Measurements from ENCODE around the gene FNDC11. TPM values are rescaled to one million over a fixed set of nuclear protein-coding genes. Genes with fewer than 3 reads are reported as not detected.

Gene FNDC11
- total and polyA plus RNA-seq, 2 donors (not counting 3 experiments of a cell fraction or from before 2014, with no cell fraction given) = 0.71 to 1.9 TPM

- H3K27me3 ChIP-seq (ENCODE audit: control insufficient read depth in 2 of 2, insufficient read depth in 2 of 2, low read length in 2 of 2) = no peaks in the 10 kb centered on the region
- FAIRE-seq (no peak), DNase-seq (ENCODE audit: low read depth, low spot score) (no peak)
- ChIA-PET CTCF (interaction anchor here (1.1 to 1.9 kb wide), 3 partner anchors 15 to 22 kb away, joined by 3 to 13 read pairs (median 5); partner anchors contain the start of gene PTK6), POLR2A (no interaction called here)
- no peak overlapping the region for H3K4me2 ChIP-seq (ENCODE audit: insufficient read depth, low read length)
- H3K9ac ChIP-seq (replicated peaks; ENCODE audit: extremely low read depth, insufficient read depth, low read length) = no peak overlapping the region
- no peak for TF ChIP-seq MAX (IDR thresholded peaks at IDR 0.05; ENCODE audit: insufficient read depth, insufficient read length)
- TF ChIP-seq POLR2A (IDR thresholded peaks at IDR 0.05; ENCODE audit: low read depth, low read length) = no peak
- no peak for TF ChIP-seq POLR2AphosphoS5 (IDR thresholded peaks at IDR 0.05; ENCODE audit: insufficient read depth, low read depth, low read length)
- no peak for TF ChIP-seq GATA2 (IDR thresholded peaks at IDR 0.05; ENCODE audit: insufficient read depth, insufficient read length, low read depth, low read length)
- no peak for TF ChIP-seq JUN (IDR thresholded peaks at IDR 0.05; ENCODE audit: borderline replicate concordance, insufficient read depth, insufficient read length, low read depth)
- no peak for TF ChIP-seq FOS (IDR thresholded peaks at IDR 0.05; ENCODE audit: borderline replicate concordance, insufficient read depth, low read length)
- TF ChIP-seq MYC (IDR thresholded peaks at IDR 0.05; ENCODE audit: low read depth, low read length) = no peak
- no peak for TF ChIP-seq EZH2 (IDR thresholded peaks at IDR 0.05; ENCODE audit: borderline replicate concordance, low read depth, low read length, severe bottlenecking)
- no peaks in the 10 kb centered on the region for H3K9me1 ChIP-seq (replicated peaks; ENCODE audit: control insufficient read depth, extremely low read depth, insufficient read depth, low read length)
- H3K9me3 ChIP-seq (replicated peaks; ENCODE audit: control insufficient read depth, insufficient read depth, low read length) = no peaks in the 10 kb centered on the region
- H2AFZ ChIP-seq (ENCODE audit: low read depth, low read length) = no peak overlapping the region
- H3K79me2 ChIP-seq (ENCODE audit: control insufficient read depth, insufficient read depth, low read length) = peaks cover 16% of the 10 kb centered on the region
- H4K20me1 ChIP-seq (replicated peaks; ENCODE audit: control insufficient read depth, extremely low read depth, insufficient read depth, low read length) = no peaks in the 10 kb centered on the region
- intact Hi-C loops (cut with micrococcal nuclease) (loop anchor here (10.0 kb wide), 1 partner anchor 84 kb away; no protein-coding TSS in a partner anchor), dilution Hi-C loops (cut with MboI; ENCODE audit: extremely low pct_ligation_motif_present, low sequenced_read_pairs) (no loop called here)
- H3K27ac ChIP-seq (ENCODE audit: insufficient read depth, low read depth, low read length) = no peak overlapping the region
- peaks cover 12% of the 10 kb centered on the region for H3K4me1 ChIP-seq (ENCODE audit: control insufficient read depth, extremely low read depth, insufficient read depth, low read length)
- H3K4me3 ChIP-seq (replicated peaks in 1 of 3; ENCODE audit: insufficient read depth in 1 of 3, low read depth in 1 of 3, low read length in 3 of 3) = no peak overlapping the region
- H3K36me3 ChIP-seq (ENCODE audit: control insufficient read depth in 2 of 2, extremely low read depth in 1 of 2, insufficient read depth in 2 of 2, low read length in 2 of 2) = peaks cover 0 to 2% of the 10 kb centered on the region in 2 experiments
- BruUV-seq (replicated peaks) = no TSS peak
These were observed 35.6 kb upstream of the FNDC11 start for GRCh38 chr20:63518351-63518861.

All from endothelial cell of umbilical vein (primary cell).